Endothelial cell of umbilical vein (primary cell): ENCODE results near the gene CDC42EP5. TPM values are rescaled to one million over a fixed set of nuclear protein-coding genes. Genes with fewer than 3 reads are reported as not detected.
A peak's percentile ranks its signal among the peaks of the same experiment; 100 is the strongest.

Experiments used
- BruUV-seq: library from RNA; stranded (reverse); fragments of 400-500 nt; replicated peaks from 2 replicates; lab custom pipeline; 2021; lab: Mats Ljungman, UMichigan
- CTCF ChIA-PET: fragments of 300-600, 350-600 bp; sonication (Branson Sonifier 250); formaldehyde crosslinking; loops from one replicate; lab custom pipeline; 2021; ENCODE audit warnings: antibody characterized with exemption, inconsistent platforms; lab: Charles Lee
- POLR2A ChIA-PET: fragments of 300-600, 350-600 bp; sonication (Branson Sonifier 250); formaldehyde crosslinking; loops from one replicate; lab custom pipeline; 2021; ENCODE audit warnings: antibody characterized with exemption, inconsistent platforms; lab: Charles Lee
- DNase-seq: peaks from one replicate; pipeline ENCODE4 v3.0.0-alpha.2; 2011; ENCODE audit warnings: low read depth, low spot score
- FAIRE-seq: peaks from 2 replicates; lab custom pipeline; 2011; peaks lifted over from hg19 to GRCh38; lab: Jason Lieb, UNC
- H2AFZ ChIP-seq: 2 replicates; pipeline ENCODE4 v1.6.0; 2012; ENCODE audit warnings: low read depth, low read length, control low read depth, inconsistent platforms
- H3K27ac ChIP-seq: 2 replicates; pipeline ENCODE4 v1.5.1; 2011; ENCODE audit warnings: low read depth, mild to moderate bottlenecking, control low read depth, low read length, moderate library complexity; ENCODE audit not compliant: insufficient read depth
- H3K27me3 ChIP-seq, 2 experiments: 2 replicates each; pipeline versions ENCODE4 v1.6.0 to v1.6.1; 2011; ENCODE audit warnings: low read length in 2 of 2, mixed read lengths in 1 of 2; ENCODE audit not compliant: control insufficient read depth in 2 of 2, insufficient read depth in 2 of 2
- H3K36me3 ChIP-seq, 2 experiments: 2 replicates in 1 of 2; 3 replicates in 1 of 2; pipeline ENCODE4 v1.5.1; 2011; ENCODE audit warnings: low read length in 2 of 2, mild to moderate bottlenecking in 1 of 2, moderate library complexity in 1 of 2; ENCODE audit not compliant: control insufficient read depth in 2 of 2, insufficient read depth in 2 of 2; ENCODE audit errors: extremely low read depth in 1 of 2
- H3K4me1 ChIP-seq: 3 replicates; pipeline ENCODE4 v1.5.1; 2011; ENCODE audit warnings: mild to moderate bottlenecking, low read length; ENCODE audit not compliant: control insufficient read depth, insufficient read depth; ENCODE audit errors: extremely low read depth
- H3K4me2 ChIP-seq: 2 replicates; pipeline ENCODE4 v1.6.1; 2011; ENCODE audit warnings: low read length, control low read depth, mixed read lengths; ENCODE audit not compliant: insufficient read depth
- H3K4me3 ChIP-seq, 3 experiments: fragments of 200-600 bp in 1 of 3; sonication (generic), shearing (Covaris generic) in 1 of 3; replicated peaks in 1 of 3; 2 replicates each; pipeline ENCODE4 v1.5.1; 2011 to 2016; ENCODE audit warnings: control low read depth in 3 of 3, low read length in 3 of 3, mild to moderate bottlenecking in 2 of 3, inconsistent platforms in 1 of 3, low read depth in 1 of 3, moderate library complexity in 1 of 3; ENCODE audit not compliant: insufficient read depth in 1 of 3
- H3K79me2 ChIP-seq: 2 replicates; pipeline ENCODE4 v1.6.0; 2012; ENCODE audit warnings: low read length, inconsistent platforms; ENCODE audit not compliant: control insufficient read depth, insufficient read depth
- H3K9ac ChIP-seq: replicated peaks from 2 replicates; pipeline ENCODE3; 2011; ENCODE audit warnings: low read length, control low read depth; ENCODE audit not compliant: insufficient read depth; ENCODE audit errors: extremely low read depth
- H3K9me1 ChIP-seq: replicated peaks from 3 replicates; pipeline ENCODE4 v1.6.0; 2011; ENCODE audit warnings: mild to moderate bottlenecking, low read length; ENCODE audit not compliant: control insufficient read depth, insufficient read depth; ENCODE audit errors: extremely low read depth
- H3K9me3 ChIP-seq: replicated peaks from 2 replicates; pipeline ENCODE4 v1.5.1; 2012; ENCODE audit warnings: low read length, inconsistent platforms; ENCODE audit not compliant: control insufficient read depth, insufficient read depth
- H4K20me1 ChIP-seq: replicated peaks from 2 replicates; pipeline ENCODE3; 2011; ENCODE audit warnings: mild to moderate bottlenecking, low read length; ENCODE audit not compliant: control insufficient read depth, insufficient read depth; ENCODE audit errors: extremely low read depth
- FOS ChIP-seq: IDR thresholded peaks from 2 replicates; pipeline ENCODE4 v1.6.1; 2011; ENCODE audit warnings: mild to moderate bottlenecking, low read length, moderate library complexity, borderline replicate concordance; ENCODE audit not compliant: insufficient read depth
- GATA2 ChIP-seq: IDR thresholded peaks from 2 replicates; pipeline ENCODE4 v1.7.0; 2011; ENCODE audit warnings: low read depth, mild to moderate bottlenecking, moderate library complexity, mixed read lengths, low read length; ENCODE audit not compliant: insufficient read length, insufficient read depth
- MAX ChIP-seq: IDR thresholded peaks from 2 replicates; pipeline ENCODE4 v1.6.1; 2011; ENCODE audit not compliant: insufficient read depth, insufficient read length
- MYC ChIP-seq: IDR thresholded peaks from one replicate; pipeline ENCODE4 v1.6.1; 2011; ENCODE audit warnings: mild to moderate bottlenecking, low read depth, low read length
- POLR2A ChIP-seq: IDR thresholded peaks from 2 replicates; pipeline ENCODE4 v1.6.1; 2012; ENCODE audit warnings: low read depth, mild to moderate bottlenecking, control low read depth, low read length
- dilution Hi-C: fragments of 300-500 bp; cut with MboI; formaldehyde crosslinking; loops from one replicate; pipeline ENCODE4 v1.15.0; 2019; ENCODE audit warnings: low sequenced_read_pairs; ENCODE audit not compliant: extremely low pct_ligation_motif_present
- intact Hi-C: fragments of 100-400 bp; cut with micrococcal nuclease; formaldehyde crosslinking; loops from one replicate; pipeline ENCODE4 v1.10.0; 2022
- polyA plus RNA-seq, 4 experiments: library from polyadenylated mRNA; depleted of rRNA in 3 of 4; stranded (reverse) in 3 of 4; unstranded in 1 of 4; fragments of >200 nt; gene quantifications; 2 replicates each; pipeline versions ENCODE4 v1.2.1 to v1.2.3, GENCODE V29; 2011 to 2012; ENCODE audit warnings: missing spikeins in 1 of 4
- total RNA-seq: library from RNA; stranded (reverse); gene quantifications from 2 replicates; pipeline ENCODE4 v1.2.3, GENCODE V29; 2021

The CDC42EP5 gene
- total and polyA plus RNA-seq, 2 donors (not counting 3 experiments of a cell fraction or from before 2014, with no cell fraction given): 37.3 to 85.5 TPM

GRCh38 chr19:54458648-54459281, 14.3 kb downstream of the CDC42EP5 start:
- DNase-seq (no peak), FAIRE-seq (no peak)
- Histone ChIP-seq H4K20me1 (no peaks in the 10 kb centered on the region), H3K27ac (no peak overlapping the region), H3K9ac (no peak overlapping the region), H3K9me1 (no peaks in the 10 kb centered on the region), H3K27me3 (no peaks in the 10 kb centered on the region), H3K4me2 (no peak overlapping the region), H3K9me3 (no peaks in the 10 kb centered on the region), H2AFZ (no peak overlapping the region), H3K36me3 (peaks cover 35 to 70% of the 10 kb centered on the region in 2 experiments), H3K4me1 (peaks cover 22% of the 10 kb centered on the region), H3K4me3 (no peak overlapping the region), H3K79me2 (peaks cover 60% of the 10 kb centered on the region)
- POLR2A ChIA-PET: no interaction called here
- intact Hi-C loops: loop anchor here (5.0 kb wide), 1 partner anchor 296 kb away; no protein-coding TSS in a partner anchor
- CTCF ChIA-PET: interaction anchor here (1.3 kb wide), 1 partner anchor 10 kb away, joined by 4 read pairs; the partner anchor contains the start of gene LENG8
- dilution Hi-C loops: no loop called here
- no TSS peak for BruUV-seq
- TF ChIP-seq MYC (no peak), POLR2A (peak; percentile 2), MAX (no peak), FOS (no peak)

GRCh38 chr19:54457773-54458647, 15.1 kb downstream of the CDC42EP5 start:
- DNase-seq (no peak), FAIRE-seq (no peak)
- H3K4me3 ChIP-seq: no peak overlapping the region
- TF ChIP-seq POLR2A (peak; percentile 12), GATA2 (no peak)
- H3K9me3 ChIP-seq: no peaks in the 10 kb centered on the region
- no peaks in the 10 kb centered on the region for H3K9me1 ChIP-seq
- H3K9ac ChIP-seq: no peak overlapping the region
- no peaks in the 10 kb centered on the region for H4K20me1 ChIP-seq
- dilution Hi-C loops: no loop called here
- intact Hi-C loops: loop anchor here (5.0 kb wide), 1 partner anchor 296 kb away; no protein-coding TSS in a partner anchor
- peaks cover 22% of the 10 kb centered on the region for H3K4me1 ChIP-seq
- CTCF ChIA-PET: interaction anchor here (1.3 kb wide), 1 partner anchor 9 kb away, joined by 4 read pairs; the partner anchor contains the start of gene LENG8
- no peak overlapping the region for H3K4me2 ChIP-seq
- H2AFZ ChIP-seq: no peak overlapping the region
- BruUV-seq: TSS peak; percentile 1
- H3K79me2 ChIP-seq: peaks cover 67% of the 10 kb centered on the region
- no peaks in the 10 kb centered on the region for H3K27me3 ChIP-seq
- H3K27ac ChIP-seq: no peak overlapping the region
- POLR2A ChIA-PET: no interaction called here
- H3K36me3 ChIP-seq: peaks cover 41 to 78% of the 10 kb centered on the region in 2 experiments
